Keratinocyte (primary cell): ENCODE results near the gene OAS3.

ENCODE experiments used
- EZH2 ChIP-seq: IDR thresholded peaks from one replicate; pipeline ENCODE4 v1.6.1; 2012; ENCODE audit warnings: inconsistent platforms, mild to moderate bottlenecking, low read length, moderate library complexity
- TF ChIP-seq, protein P1 (sequence below), 3 experiments: IDR thresholded peaks in 1 of 3; conservative IDR thresholded peaks in 1 of 3; optimal IDR thresholded peaks in 1 of 3; 2 replicates in 2 of 3; 3 replicates in 1 of 3; pipeline versions ENCODE3 to v1.5.1; 2011; ENCODE audit warnings: low read length in 3 of 3, mild to moderate bottlenecking in 3 of 3, moderate library complexity in 2 of 3, control low read depth in 1 of 3, inconsistent platforms in 1 of 3; ENCODE audit not compliant: insufficient read depth in 2 of 3; ENCODE audit errors: extremely low read depth in 1 of 3

DNA sequence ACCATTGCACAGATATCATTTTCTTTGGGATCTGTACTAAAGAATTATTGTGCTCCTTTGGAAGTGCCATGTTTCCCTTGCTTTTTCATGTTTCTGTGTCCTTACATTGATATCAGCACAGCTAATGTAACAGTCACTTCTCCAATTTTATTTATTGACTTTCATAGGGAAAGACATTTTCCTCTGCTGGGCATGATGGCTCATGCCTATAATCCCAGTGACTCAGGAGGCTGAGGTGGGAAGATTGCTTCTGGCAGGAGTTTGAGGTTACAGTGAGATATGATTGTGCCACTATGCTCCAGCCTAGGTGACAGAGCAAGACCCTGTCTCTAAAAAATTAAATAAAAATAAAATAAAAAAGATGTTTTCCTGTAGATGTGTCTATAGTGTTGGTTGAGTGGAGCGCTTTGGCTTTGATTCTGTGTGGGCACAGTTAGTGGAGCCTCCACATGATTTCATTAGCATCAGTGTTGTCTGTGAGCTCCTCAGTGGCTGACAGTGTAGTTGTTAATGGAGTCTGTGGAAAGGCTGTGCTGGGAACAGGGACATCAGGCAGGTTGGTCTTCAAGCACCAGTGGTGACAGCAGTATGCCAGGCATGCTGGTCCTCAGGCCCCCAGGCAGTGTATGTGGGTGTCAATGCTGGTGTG is 47.5 kb downstream of the OAS3 start:
- TF ChIP-seq, protein P1, sequence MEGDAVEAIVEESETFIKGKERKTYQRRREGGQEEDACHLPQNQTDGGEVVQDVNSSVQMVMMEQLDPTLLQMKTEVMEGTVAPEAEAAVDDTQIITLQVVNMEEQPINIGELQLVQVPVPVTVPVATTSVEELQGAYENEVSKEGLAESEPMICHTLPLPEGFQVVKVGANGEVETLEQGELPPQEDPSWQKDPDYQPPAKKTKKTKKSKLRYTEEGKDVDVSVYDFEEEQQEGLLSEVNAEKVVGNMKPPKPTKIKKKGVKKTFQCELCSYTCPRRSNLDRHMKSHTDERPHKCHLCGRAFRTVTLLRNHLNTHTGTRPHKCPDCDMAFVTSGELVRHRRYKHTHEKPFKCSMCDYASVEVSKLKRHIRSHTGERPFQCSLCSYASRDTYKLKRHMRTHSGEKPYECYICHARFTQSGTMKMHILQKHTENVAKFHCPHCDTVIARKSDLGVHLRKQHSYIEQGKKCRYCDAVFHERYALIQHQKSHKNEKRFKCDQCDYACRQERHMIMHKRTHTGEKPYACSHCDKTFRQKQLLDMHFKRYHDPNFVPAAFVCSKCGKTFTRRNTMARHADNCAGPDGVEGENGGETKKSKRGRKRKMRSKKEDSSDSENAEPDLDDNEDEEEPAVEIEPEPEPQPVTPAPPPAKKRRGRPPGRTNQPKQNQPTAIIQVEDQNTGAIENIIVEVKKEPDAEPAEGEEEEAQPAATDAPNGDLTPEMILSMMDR (optimal IDR thresholded peaks at IDR 0.05 in 1 of 3, IDR thresholded peaks at IDR 0.05 in 1 of 3, conservative IDR thresholded peaks at IDR 0.05 in 1 of 3; ENCODE audit: extremely low read depth in 1 of 3, insufficient read depth in 2 of 3, low read length in 3 of 3) = no peak
- no peak for TF ChIP-seq EZH2
